A673 (cell line): ENCODE measurements around the gene MB21D2. TPM values are rescaled to one million over a fixed set of nuclear protein-coding genes. Genes with fewer than 3 reads are reported as not detected.

Experiments
- BruUV-seq: library from RNA; stranded (reverse); fragments of 400-500 nt; replicated peaks from 2 replicates; lab custom pipeline; 2021; lab: Mats Ljungman, UMichigan
- CTCF ChIA-PET: fragments of 300-600 bp; sonication (Branson Sonifier 250); formaldehyde crosslinking; loops from one replicate; lab custom pipeline; 2022; ENCODE audit warnings: antibody characterized with exemption; lab: Charles Lee
- POLR2A ChIA-PET: fragments of 300-600 bp; sonication (Branson Sonifier 250); formaldehyde crosslinking; loops from one replicate; lab custom pipeline; 2022; ENCODE audit warnings: antibody characterized with exemption; ENCODE audit not compliant: low non-redundant PET; lab: Charles Lee
- DNase-seq: peaks from one replicate; pipeline ENCODE4 v3.0.0-alpha.2; 2015; ENCODE audit warnings: low spot score
- H3K27ac ChIP-seq: fragments of 200-600 bp; sonication (generic); 2 replicates; pipeline ENCODE4 v1.5.1; 2016; ENCODE audit warnings: mixed run types, low read depth, mild to moderate bottlenecking, mixed read lengths, antibody characterized with exemption, low read length; ENCODE audit not compliant: poor library complexity, severe bottlenecking
- H3K27me3 ChIP-seq: fragments of 200-600 bp; sonication (generic); replicated peaks from 2 replicates; pipeline ENCODE4 v1.6.1; 2017; ENCODE audit warnings: mixed run types, low read depth, mild to moderate bottlenecking, mixed read lengths, antibody characterized with exemption, low read length; ENCODE audit not compliant: insufficient read depth, poor library complexity
- H3K36me3 ChIP-seq: fragments of 200-600 bp; sonication (generic); 2 replicates; pipeline ENCODE4 v1.6.1; 2016; ENCODE audit warnings: mixed run types, mild to moderate bottlenecking, mixed read lengths, antibody characterized with exemption, low read length; ENCODE audit not compliant: insufficient read depth, poor library complexity, severe bottlenecking
- H3K4me1 ChIP-seq: fragments of 200-600 bp; sonication (generic); 2 replicates; pipeline ENCODE4 v1.6.1; 2017; ENCODE audit warnings: mixed run types, mild to moderate bottlenecking, mixed read lengths, antibody characterized with exemption, low read length; ENCODE audit not compliant: insufficient read depth, poor library complexity, severe bottlenecking
- H3K4me3 ChIP-seq: fragments of 200-600 bp; sonication (generic); 2 replicates; pipeline ENCODE4 v1.5.1; 2016; ENCODE audit warnings: low read depth, mixed run types, mild to moderate bottlenecking, mixed read lengths, low read length; ENCODE audit not compliant: poor library complexity, severe bottlenecking
- H3K9me3 ChIP-seq: fragments of 200-600 bp; sonication (generic); 2 replicates; pipeline ENCODE4 v1.6.1; 2016; ENCODE audit warnings: mixed run types, low read depth, mild to moderate bottlenecking, mixed read lengths, antibody characterized with exemption, low read length; ENCODE audit not compliant: poor library complexity, severe bottlenecking
- CTCF ChIP-seq: fragments of 300-800, 200-600 bp; sonication (generic); conservative IDR thresholded peaks from 2 replicates; pipeline ENCODE4 v1.5.1; 2017; ENCODE audit warnings: low read depth, mild to moderate bottlenecking, antibody characterized with exemption, low read length, moderate library complexity, mixed read lengths
- EZH2 ChIP-seq: fragments of 200-600 bp; sonication (generic); IDR thresholded peaks from 2 replicates; pipeline ENCODE4 v1.6.1; 2017; ENCODE audit warnings: borderline replicate concordance, low read depth, mild to moderate bottlenecking, mixed read lengths, antibody characterized with exemption, low read length; ENCODE audit not compliant: poor library complexity, severe bottlenecking
- intact Hi-C: fragments of 100-400 bp; cut with micrococcal nuclease; formaldehyde crosslinking; loops from one replicate; pipeline ENCODE4 v1.10.0; 2022; ENCODE audit not compliant: unreplicated experiment
- total RNA-seq: library from RNA; stranded (reverse); gene quantifications from 2 replicates; pipeline ENCODE4 v1.2.3, GENCODE V29; 2021

The MB21D2 gene
- total RNA-seq, 1 experiment from 2014 or later: 8.1 TPM

- Histone ChIP-seq H3K27ac (peak overlapping the region; percentile 86), H3K36me3 (no peaks in the 10 kb centered on the region), H3K4me1 (peaks cover 26% of the 10 kb centered on the region), H3K27me3 (no peaks in the 10 kb centered on the region), H3K9me3 (no peaks in the 10 kb centered on the region), H3K4me3 (peak overlapping the region; percentile 61)
- POLR2A ChIA-PET: no interaction called here
- BruUV-seq: no TSS peak
- intact Hi-C loops: loop anchor here (1.0 to 5.0 kb wide), 4 partner anchors 32 to 120 kb away; no protein-coding TSS in a partner anchor
- CTCF ChIA-PET: interaction anchor here (0.8 to 1.1 kb wide), 2 partner anchors 32 to 124 kb away, joined by 3 to 5 read pairs; no protein-coding TSS in a partner anchor
- no peak for TF ChIP-seq CTCF
- no peak for TF ChIP-seq EZH2
- peak; percentile 91 for DNase-seq
Measured at GRCh38 chr3:192917028-192917403, 640 bp downstream of the MB21D2 start.

- CTCF ChIA-PET: interaction anchor here (0.8 to 1.1 kb wide), 2 partner anchors 31 to 124 kb away, joined by 3 to 5 read pairs; no protein-coding TSS in a partner anchor
- TF ChIP-seq EZH2: no peak
- TF ChIP-seq CTCF: no peak
- Histone ChIP-seq H3K27me3 (no peaks in the 10 kb centered on the region), H3K4me1 (peaks cover 30% of the 10 kb centered on the region), H3K4me3 (peak overlapping the region; percentile 61), H3K36me3 (no peaks in the 10 kb centered on the region), H3K9me3 (no peaks in the 10 kb centered on the region), H3K27ac (peak overlapping the region; percentile 86)
- no peak for DNase-seq
- POLR2A ChIA-PET: no interaction called here
- intact Hi-C loops: loop anchor here (1.0 to 5.0 kb wide), 4 partner anchors 32 to 121 kb away; no protein-coding TSS in a partner anchor
- no TSS peak for BruUV-seq
Measured at GRCh38 chr3:192916371-192917027, 1.2 kb downstream of the MB21D2 start.

- DNase-seq: no peak
- no peak overlapping the region for H3K4me3 ChIP-seq
- intact Hi-C loops: loop anchor here (2.0 to 5.0 kb wide), 3 partner anchors 31 to 122 kb away; no protein-coding TSS in a partner anchor
- CTCF ChIA-PET: interaction anchor here (0.8 kb wide), 1 partner anchor 102 kb away, joined by 5 read pairs; no protein-coding TSS in a partner anchor
- no peaks in the 10 kb centered on the region for H3K27me3 ChIP-seq
- H3K9me3 ChIP-seq: no peaks in the 10 kb centered on the region
- no peak overlapping the region for H3K27ac ChIP-seq
- POLR2A ChIA-PET: no interaction called here
- no TSS peak for BruUV-seq
- peaks cover 33% of the 10 kb centered on the region for H3K4me1 ChIP-seq
- TF ChIP-seq EZH2: no peak
- TF ChIP-seq CTCF: no peak
- H3K36me3 ChIP-seq: no peaks in the 10 kb centered on the region
Measured at GRCh38 chr3:192915722-192916121, 1.9 kb downstream of the MB21D2 start.
